ENCODE results near the gene CDK16. TPM values are rescaled to one million over a fixed set of nuclear protein-coding genes. Genes with fewer than 3 reads are reported as not detected.

Gene CDK16
- total and polyA plus RNA-seq, 2 of the 4 experiments (the other 2 are of a cell fraction) = 85.3 to 106 TPM

DNA sequence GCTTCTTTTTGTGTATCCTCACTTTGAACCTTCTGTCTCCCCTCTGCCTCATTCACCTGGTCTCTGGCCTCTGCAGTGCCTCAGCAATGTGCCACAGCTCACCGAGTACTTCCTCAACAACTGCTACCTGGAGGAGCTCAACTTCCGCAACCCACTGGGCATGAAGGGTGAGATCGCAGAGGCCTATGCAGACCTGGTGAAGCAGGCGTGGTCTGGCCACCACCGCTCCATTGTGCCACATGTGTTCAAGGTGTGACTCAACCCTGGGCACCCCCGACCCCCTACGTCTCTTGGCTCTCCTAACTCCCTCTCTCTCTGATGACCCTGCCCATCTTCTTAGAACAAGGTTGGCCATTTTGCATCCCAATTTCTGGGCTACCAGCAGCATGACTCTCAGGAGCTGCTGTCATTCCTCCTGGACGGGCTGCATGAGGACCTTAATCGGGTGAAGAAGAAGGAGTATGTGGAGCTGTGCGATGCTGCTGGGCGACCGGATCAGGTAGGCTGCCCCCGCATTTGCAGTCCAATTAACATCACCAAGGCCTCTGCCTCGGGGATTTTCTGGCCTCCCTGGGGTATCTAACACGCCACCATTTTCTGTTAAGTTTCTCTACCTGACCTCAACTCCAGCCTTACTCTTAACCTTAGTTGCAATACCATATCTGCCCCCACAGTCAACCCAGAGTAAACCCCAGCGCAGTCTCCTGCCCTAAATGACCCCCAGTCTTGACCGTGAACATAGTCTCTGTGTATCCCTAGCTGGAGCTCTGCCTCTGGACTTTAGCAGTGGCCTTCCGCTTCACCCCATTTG is 22.9 kb downstream of the CDK16 start:
- H3K9ac ChIP-seq (ENCODE audit: low read depth, low read length) = no peak overlapping the region
- intact Hi-C loops (cut with micrococcal nuclease) = no loop called here
- no peak overlapping the region for H4K5ac ChIP-seq (ENCODE audit: low read depth, low read length)
- POLR2A ChIA-PET (ENCODE audit: unreplicated experiment) = no interaction called here
- H4K91ac ChIP-seq (ENCODE audit: insufficient read depth, low read depth, low read length) = no peak overlapping the region
- no peak overlapping the region for H2BK15ac ChIP-seq (ENCODE audit: low read depth, low read length)
- H4K8ac ChIP-seq (ENCODE audit: low read depth in 2 of 2, low read length in 2 of 2) = no peak overlapping the region
- no peaks in the 10 kb centered on the region for H3K4me1 ChIP-seq (ENCODE audit: control insufficient read depth, insufficient read depth, low read length)
- H3K18ac ChIP-seq (ENCODE audit: low read depth, low read length) = no peak overlapping the region
- WGBS, 2 experiments (ENCODE audit: extremely low coverage in 2 of 2, insufficient read length in 1 of 2) = 87% methylated on average over 7 of the region's 18 CpGs; no CpG with 5 or more reads in 1 of the 2 experiments
- H3K4me3 ChIP-seq (ENCODE audit: insufficient read depth, low read depth, low read length) = no peak overlapping the region
- no peak overlapping the region for H2AFZ ChIP-seq (replicated peaks; ENCODE audit: low read length, poor library complexity)
- H3K9me3 ChIP-seq (ENCODE audit: control insufficient read depth, insufficient read depth, low read length) = peaks cover 4% of the 10 kb centered on the region; the same call in 1 of the 2 replicates
- CTCF ChIA-PET = no interaction called here
- H3K4me2 ChIP-seq (ENCODE audit: low read depth, low read length) = no peak overlapping the region
- H3K27me3 ChIP-seq (ENCODE audit: control insufficient read depth, insufficient read depth, low read length) = peaks cover 19% of the 10 kb centered on the region
- peaks cover 18% of the 10 kb centered on the region for H4K20me1 ChIP-seq (ENCODE audit: insufficient read depth, low read length)
- no peak overlapping the region for H3K4ac ChIP-seq (ENCODE audit: low read depth, low read length)
- H3K27ac ChIP-seq (ENCODE audit: insufficient read depth, low read length) = no peak overlapping the region
- ATAC-seq (ENCODE audit: low read depth) (no peak), DNase-seq (no peak)
- no peak overlapping the region for H3K23ac ChIP-seq (ENCODE audit: low read depth, low read length)
- in situ Hi-C loops (cut with MboI; ENCODE audit: low sequenced_read_pairs) = no loop called here
- no peak overlapping the region for H2BK5ac ChIP-seq (ENCODE audit: low read depth, low read length, poor library complexity, severe bottlenecking)
- H2BK20ac ChIP-seq (ENCODE audit: low read depth, low read length) = no peak overlapping the region
- H3K9me1 ChIP-seq (ENCODE audit: insufficient read depth, low read length) = peaks cover 4% of the 10 kb centered on the region; the same call in 1 of the 2 replicates
- TF ChIP-seq MAFK (IDR thresholded peaks at IDR 0.05; ENCODE audit: low read depth, low read length) = no peak
- H3K36me3 ChIP-seq (ENCODE audit: control insufficient read depth, insufficient read depth, low read length) = peaks cover 50% of the 10 kb centered on the region
- peaks cover 0 to 29% of the 10 kb centered on the region in 2 experiments; a peak in 2 of 4 replicates for H3K79me1 ChIP-seq (ENCODE audit: low read depth in 1 of 2, low read length in 2 of 2)
- H2BK120ac ChIP-seq (ENCODE audit: low read depth, low read length) = no peak overlapping the region
- no peak overlapping the region for H3K14ac ChIP-seq (replicated peaks; ENCODE audit: low read depth, low read length)
- no peak overlapping the region for H2AK9ac ChIP-seq (replicated peaks; ENCODE audit: low read depth, low read length, poor library complexity)
- H2AK5ac ChIP-seq (ENCODE audit: low read depth, low read length) = no peak overlapping the region
- BruUV-seq (replicated peaks) = TSS peak; percentile 70
- H3K56ac ChIP-seq (ENCODE audit: extremely low read depth, insufficient read depth, low read length) = no peak overlapping the region
- dilution Hi-C loops (cut with HindIII; ENCODE audit: low sequenced_read_pairs, unreplicated experiment) = no loop called here
